Heart left ventricle (tissue), 16 donors: ENCODE data around the gene FKBP7. TPM values are rescaled to one million over a fixed set of nuclear protein-coding genes. Genes with fewer than 3 reads are reported as not detected.
A peak's percentile ranks its signal among the peaks of the same experiment; 100 is the strongest.

Experiments used
- ATAC-seq, 4 donors: fragments of 200-7000 bp; cut with Tn5 transposase; one replicate each; pipeline ENCODE4 v1.9.1; 2020 to 2022; ENCODE audit warnings: moderate library complexity in 4 of 4, mild to moderate bottlenecking in 3 of 4, moderate number of reproducible peaks in 1 of 4
- DNase-seq, 5 donors: peaks; one replicate each; pipeline ENCODE4 v3.0.0-alpha.2; 2020
- H3K27ac ChIP-seq, 12 donors: fragments of 200-600 bp; sonication (generic) in 4 of 12; one replicate each; pipeline versions ENCODE4 v1.5.0 to v1.8.0; 2016 to 2022; ENCODE audit warnings: mild to moderate bottlenecking in 2 of 12
- H3K27me3 ChIP-seq, 9 donors: fragments of 200-600 bp; sonication (generic) in 2 of 9; one replicate each; pipeline versions ENCODE4 v1.5.1 to v1.8.0; 2016 to 2022; ENCODE audit warnings: mild to moderate bottlenecking in 3 of 9
- H3K36me3 ChIP-seq, 9 donors: fragments of 200-600 bp; sonication (generic) in 2 of 9; one replicate each; pipeline versions ENCODE4 v1.5.0 to v1.8.0; 2018 to 2022; ENCODE audit warnings: mild to moderate bottlenecking in 2 of 9
- H3K4me1 ChIP-seq, 12 donors: fragments of 200-600 bp; sonication (generic) in 4 of 12; one replicate each; pipeline versions ENCODE4 v1.5.0 to v1.8.0; 2016 to 2022; ENCODE audit warnings: mild to moderate bottlenecking in 3 of 12
- H3K4me3 ChIP-seq, 12 donors: fragments of 200-600 bp; sonication (generic) in 4 of 12; one replicate each; pipeline versions ENCODE4 v1.5.0 to v1.8.0; 2017 to 2022; ENCODE audit warnings: mild to moderate bottlenecking in 9 of 12, moderate library complexity in 4 of 12
- H3K9me3 ChIP-seq, 12 donors: fragments of 200-600 bp; sonication (generic) in 4 of 12; one replicate each; pipeline versions ENCODE4 v1.5.0 to v1.8.0; 2016 to 2022; ENCODE audit warnings: mild to moderate bottlenecking in 1 of 12
- CTCF ChIP-seq, 12 donors: fragments of 200-600 bp; sonication (generic) in 4 of 12; IDR thresholded peaks; one replicate each; pipeline versions ENCODE4 v1.5.0 to v1.8.0; 2018 to 2022; ENCODE audit warnings: antibody characterized with exemption in 12 of 12, mild to moderate bottlenecking in 5 of 12
- POLR2A ChIP-seq, 2 donors: fragments of 450-650 bp; IDR thresholded peaks; one replicate each; pipeline ENCODE4 v1.6.1; 2017; ENCODE audit warnings: antibody characterized with exemption in 2 of 2, mild to moderate bottlenecking in 2 of 2, moderate library complexity in 2 of 2
- WGBS, 4 donors: extraction: QIAGEN DNeasy Blood & Tissue Kit in 2 of 4; methylation state at CpG; one replicate each; pipeline versions ENCODE4 v1.1.5 to v1.1.7; 2013 to 2018; 5-methylcytosine and 5-hydroxymethylcytosine counted together
- intact Hi-C, 10 donors: fragments of 100-400 bp; cut with DNase I; formaldehyde crosslinking; loops; one replicate each; pipeline versions ENCODE4 v1.11.1 to v1.14.2; 2022
- polyA plus RNA-seq, 2 donors: library from polyadenylated mRNA; stranded (reverse); fragments of 200-250 nt; gene quantifications; one replicate each; pipeline ENCODE4 v1.2.3, GENCODE V29; 2013
- total RNA-seq, 9 donors: library from RNA; depleted of rRNA in 2 of 9; stranded (reverse); fragments of >200 nt in 2 of 9; fragmentation: NEBNext Ultra II Directional in 3 of 9; extraction: Animal tissue kit (Norgen Biotek cat#: 25700) in 3 of 9; gene quantifications; one replicate each; pipeline versions ENCODE4 v1.1.0 to v1.2.4, GENCODE V29; 2016 to 2023
- donor health status: ischemic (EF 13 %, LVEDD 7.1; RV severe dilation, severe dysfunction).
- donor health status: healthy with polysubstance abuse.
- donor health status: DM: no; HTN: yes; CAD: no.
- donor health status: DM: no; HTN: no; CAD: no.
- donor health status: ischemic (EF 25% LVEDD 6.9; RV normal size, moderate dysfunction).
- donor health status: ischemic (EF 25% LVEDD 5.7; RV mildly dilated, moderate dysfunction).
- donor health status: healthy.
- donor health status: DM: yes; HTN: yes; CAD: no.
- donor health status: ischemic (EF 35%, LVEDD 5.7; RV mildly dilated, moderate dysfunction).
- donor health status: nonischemic (EF 11% LVEDD 7.7; RV severe dilation, severe dysfunction).
- donor health status: DM: yes; HTN: yes; CAD: no.
- donor health status: PGD.
- donor health status: ischemic (EF 29% LVEDD 5.4; RV normal size, mild dysfunction).
- donor health status: nonischemic (EF 23%, LVEDD 6.1; RV moderate dilation, normal function).

FKBP7 gene
- total and polyA plus RNA-seq, 11 donors: 5.3 to 11.8 (median 9.0) TPM

- Histone ChIP-seq H3K27ac (no peak overlapping the region), H3K9me3 (no peaks in the 10 kb centered on the region), H3K27me3 (no peaks in the 10 kb centered on the region), H3K36me3 (peaks cover 0 to 77% (median 31%) of the 10 kb centered on the region in 9 donors), H3K4me3 (no peak overlapping the region), H3K4me1 (no peaks in the 10 kb centered on the region)
- 63 to 73% (median 70%) methylated on average over 6 of the region's 6 CpGs for WGBS, 4 donors
- intact Hi-C loops: no loop called here
- DNase-seq (no peak), ATAC-seq (peak; percentile 59 to 76 (median 74))
- no peak for TF ChIP-seq CTCF (IDR thresholded peaks at IDR 0.05)
- no peak for TF ChIP-seq POLR2A (IDR thresholded peaks at IDR 0.05)
Observed at GRCh38 chr2:178510384-178510783, 32.0 kb upstream of the FKBP7 start.

GRCh38 chr2:178508646-178509045, 30.2 kb upstream of the FKBP7 start:
- DNase-seq: no peak
- no peak overlapping the region for H3K4me3 ChIP-seq
- no peaks in the 10 kb centered on the region for H3K27me3 ChIP-seq
- no peaks in the 10 kb centered on the region for H3K9me3 ChIP-seq
- no peaks in the 10 kb centered on the region for H3K4me1 ChIP-seq
- TF ChIP-seq POLR2A (IDR thresholded peaks at IDR 0.05): no peak
- no peak for ATAC-seq
- intact Hi-C loops: no loop called here
- H3K27ac ChIP-seq: no peak overlapping the region
- 89 to 100% (median 96%) methylated on average over 2 of the region's 2 CpGs for WGBS, 4 donors
- H3K36me3 ChIP-seq: peaks cover 0 to 87% (median 48%) of the 10 kb centered on the region in 9 donors

- peaks cover 0 to 88% (median 58%) of the 10 kb centered on the region in 9 donors for H3K36me3 ChIP-seq
- TF ChIP-seq POLR2A (IDR thresholded peaks at IDR 0.05): no peak
- no peak for TF ChIP-seq CTCF (IDR thresholded peaks at IDR 0.05)
- 96 to 100% (median 99%) methylated on average over 1 of the region's 1 CpG for WGBS, 4 donors
- DNase-seq (no peak), ATAC-seq (no peak)
- no peaks in the 10 kb centered on the region for H3K27me3 ChIP-seq
- H3K9me3 ChIP-seq: no peaks in the 10 kb centered on the region
- intact Hi-C loops: no loop called here
- no peak overlapping the region for H3K27ac ChIP-seq
- H3K4me3 ChIP-seq: no peak overlapping the region
- H3K4me1 ChIP-seq: no peaks in the 10 kb centered on the region
Observed at GRCh38 chr2:178506949-178507348, 28.5 kb upstream of the FKBP7 start.

- TF ChIP-seq POLR2A (IDR thresholded peaks at IDR 0.05) (no peak), CTCF (IDR thresholded peaks at IDR 0.05) (no peak)
- 97 to 99% (median 98%) methylated on average over 2 of the region's 2 CpGs for WGBS, 4 donors
- Histone ChIP-seq H3K27ac (no peak overlapping the region), H3K9me3 (no peaks in the 10 kb centered on the region), H3K4me3 (no peak overlapping the region), H3K36me3 (peaks cover 0 to 88% (median 58%) of the 10 kb centered on the region in 9 donors), H3K4me1 (no peaks in the 10 kb centered on the region), H3K27me3 (no peaks in the 10 kb centered on the region)
- ATAC-seq (no peak), DNase-seq (no peak)
- intact Hi-C loops: no loop called here
Observed at GRCh38 chr2:178506524-178506923, 28.1 kb upstream of the FKBP7 start.

- intact Hi-C loops: no loop called here
- no peak for TF ChIP-seq POLR2A (IDR thresholded peaks at IDR 0.05)
- no peak for TF ChIP-seq CTCF (IDR thresholded peaks at IDR 0.05)
- H3K36me3 ChIP-seq: peaks cover 0 to 88% (median 60%) of the 10 kb centered on the region in 9 donors
Observed at GRCh38 chr2:178506101-178506500, 27.7 kb upstream of the FKBP7 start.

More at GRCh38 chr2:178506101-178506500, 27.7 kb upstream of the FKBP7 start:
- H3K4me1 ChIP-seq: no peaks in the 10 kb centered on the region
- ATAC-seq (no peak), DNase-seq (no peak)
- H3K9me3 ChIP-seq: no peaks in the 10 kb centered on the region
- H3K27me3 ChIP-seq: no peaks in the 10 kb centered on the region
- no peak overlapping the region for H3K4me3 ChIP-seq
- no peak overlapping the region for H3K27ac ChIP-seq
- WGBS, 4 donors: 89 to 99% (median 95%) methylated on average over 1 of the region's 1 CpG
